GM12891 (cell line): ENCODE measurements around the gene MAPK14.

ENCODE experiments used
- PAX5 ChIP-seq: IDR thresholded peaks from 2 replicates; pipeline ENCODE4 v1.6.1; 2011; ENCODE audit warnings: low read length, moderate library complexity, mild to moderate bottlenecking; ENCODE audit not compliant: insufficient read depth, severe bottlenecking
- POLR2A ChIP-seq: IDR thresholded peaks from 2 replicates; pipeline ENCODE4 v1.6.1; 2011; ENCODE audit warnings: low read depth, low read length, control low read depth
- POLR2AphosphoS5 ChIP-seq: IDR thresholded peaks from 2 replicates; pipeline ENCODE4 v1.6.1; 2011; ENCODE audit warnings: low read depth, low read length, control low read depth
- SPI1 ChIP-seq: IDR thresholded peaks from 2 replicates; pipeline ENCODE4 v1.6.1; 2011; ENCODE audit warnings: low read depth, low read length, control low read depth
- TAF1 ChIP-seq: IDR thresholded peaks from 2 replicates; pipeline ENCODE4 v1.6.1; 2011; ENCODE audit warnings: low read depth, low read length, control low read depth

- TF ChIP-seq TAF1 (no peak), POLR2A (no peak), POLR2AphosphoS5 (no peak), SPI1 (no peak), PAX5 (no peak)
These were observed 108.4 kb downstream of the MAPK14 start for GRCh38 chr6:36136034-36136433.
